ENCODE data around the gene TSSK6. TPM values are rescaled to one million over a fixed set of nuclear protein-coding genes. Genes with fewer than 3 reads are reported as not detected.

TSSK6 gene
- total RNA-seq, 2 donors from 2014 or later = 1.5 to 3.6 TPM

- Histone ChIP-seq H3K36me3 (no peaks in the 10 kb centered on the region), H3K4me3 (peak overlapping the region; percentile 55), H3K27me3 (replicated peaks; ENCODE audit: insufficient read depth) (no peaks in the 10 kb centered on the region), H3K27ac (no peak overlapping the region), H3K9me3 (no peaks in the 10 kb centered on the region), H3K4me1 (ENCODE audit: control insufficient read depth in 1 of 2, low read depth in 2 of 2) (peaks cover 4 to 32% of the 10 kb centered on the region in 2 donors)
- ATAC-seq (ENCODE audit: insufficient number of reproducible peaks, low FRiP score, low read depth) = no peak
- TF ChIP-seq CTCF (IDR thresholded peaks at IDR 0.05) = no peak
- DNase-seq (ENCODE audit: low spot score) = no peak
These were observed 22.0 kb upstream of the TSSK6 start for GRCh38 chr19:19537075-19538048.

- H3K27ac ChIP-seq = no peak overlapping the region
- no peak overlapping the region for H3K4me3 ChIP-seq
- no peak for ATAC-seq (ENCODE audit: insufficient number of reproducible peaks, low FRiP score, low read depth)
- no peaks in the 10 kb centered on the region for H3K9me3 ChIP-seq
- H3K4me1 ChIP-seq (ENCODE audit: control insufficient read depth in 1 of 2, low read depth in 2 of 2) = peaks cover 4 to 26% of the 10 kb centered on the region in 2 donors
- no peak for DNase-seq (ENCODE audit: low spot score)
- H3K27me3 ChIP-seq (replicated peaks; ENCODE audit: insufficient read depth) = no peaks in the 10 kb centered on the region
- no peak for TF ChIP-seq CTCF (IDR thresholded peaks at IDR 0.05)
- H3K36me3 ChIP-seq = no peaks in the 10 kb centered on the region
These were observed 20.2 kb upstream of the TSSK6 start for GRCh38 chr19:19535311-19536191.

GRCh38 chr19:19534556-19535265 is 19.4 kb upstream of the TSSK6 start:
- H3K4me3 ChIP-seq = no peak overlapping the region
- no peaks in the 10 kb centered on the region for H3K27me3 ChIP-seq (replicated peaks; ENCODE audit: insufficient read depth)
- H3K27ac ChIP-seq = no peak overlapping the region
- DNase-seq (ENCODE audit: low spot score) (no peak), ATAC-seq (ENCODE audit: insufficient number of reproducible peaks, low FRiP score, low read depth) (no peak)
- peaks cover 4 to 20% of the 10 kb centered on the region in 2 donors for H3K4me1 ChIP-seq (ENCODE audit: control insufficient read depth in 1 of 2, low read depth in 2 of 2)
- H3K9me3 ChIP-seq = no peaks in the 10 kb centered on the region
- TF ChIP-seq CTCF (IDR thresholded peaks at IDR 0.05) = no peak
- no peaks in the 10 kb centered on the region for H3K36me3 ChIP-seq

- DNase-seq (ENCODE audit: low spot score) (no peak), ATAC-seq (ENCODE audit: insufficient number of reproducible peaks, low FRiP score, low read depth) (no peak)
- no peaks in the 10 kb centered on the region for H3K27me3 ChIP-seq (replicated peaks; ENCODE audit: insufficient read depth)
- no peak overlapping the region for H3K27ac ChIP-seq
- no peak for TF ChIP-seq CTCF (IDR thresholded peaks at IDR 0.05)
- H3K4me1 ChIP-seq (ENCODE audit: control insufficient read depth in 1 of 2, low read depth in 2 of 2) = peaks cover 4 to 16% of the 10 kb centered on the region in 2 donors
- H3K4me3 ChIP-seq = no peak overlapping the region
- no peaks in the 10 kb centered on the region for H3K36me3 ChIP-seq
- no peaks in the 10 kb centered on the region for H3K9me3 ChIP-seq
These were observed 18.5 kb upstream of the TSSK6 start for GRCh38 chr19:19533841-19534240.

All from thoracic aorta (tissue), 2 donors.